Suprapubic skin (tissue), 4 donors: Measurements from ENCODE around the gene PGA3.

Experiments
- CTCF ChIP-seq, 2 donors: fragments of 200-600 bp in 1 of 2; fragments of 450-650 bp in 1 of 2; sonication (generic) in 1 of 2; IDR thresholded peaks; one replicate each; pipeline ENCODE4 v1.5.1; 2016 to 2019; ENCODE audit warnings: antibody characterized with exemption in 2 of 2, mild to moderate bottlenecking in 1 of 2, moderate library complexity in 1 of 2
- POLR2A ChIP-seq, 2 donors: fragments of 450-650 bp; IDR thresholded peaks; one replicate each; pipeline ENCODE4 v1.6.1; 2017; ENCODE audit warnings: antibody characterized with exemption in 2 of 2, mild to moderate bottlenecking in 2 of 2, moderate library complexity in 2 of 2
- POLR2AphosphoS5 ChIP-seq, 3 donors: sonication (generic); formaldehyde crosslinking; IDR thresholded peaks; one replicate each; pipeline ENCODE4 v1.6.1; 2017; ENCODE audit warnings: antibody characterized with exemption in 3 of 3

GRCh38 chr11:61258546-61258945 is 55.2 kb downstream of the PGA3 start:
- no peak for TF ChIP-seq CTCF (IDR thresholded peaks at IDR 0.05)
- no peak for TF ChIP-seq POLR2A (IDR thresholded peaks at IDR 0.05)
- TF ChIP-seq POLR2AphosphoS5 (IDR thresholded peaks at IDR 0.05) = no peak
